ENCODE results near the gene TMEM233. TPM values are rescaled to one million over a fixed set of nuclear protein-coding genes. Genes with fewer than 3 reads are reported as not detected.

TMEM233 gene
- total and polyA plus RNA-seq, 11 donors, result 0.07 to 1.3 (median 0.25) TPM; not detected in 1

- H3K27ac ChIP-seq, result no peak overlapping the region
- no peaks in the 10 kb centered on the region for H3K27me3 ChIP-seq
- no peak overlapping the region for H3K4me3 ChIP-seq
- TF ChIP-seq CTCF (IDR thresholded peaks at IDR 0.05) (no peak), POLR2A (IDR thresholded peaks at IDR 0.05) (no peak)
- no peaks in the 10 kb centered on the region for H3K4me1 ChIP-seq
- H3K36me3 ChIP-seq, result no peaks in the 10 kb centered on the region
- H3K9me3 ChIP-seq, result no peaks in the 10 kb centered on the region
- intact Hi-C loops (cut with DNase I), result loop anchor here in 5 of 10 donors (5.0 to 10.0 kb wide), 3 partner anchors 122 to 245 kb away; no protein-coding TSS in a partner anchor
- no peak for ATAC-seq
- 65 to 77% (median 76%) methylated on average over 5 of the region's 5 CpGs for WGBS, 4 donors
- DNase-seq, result no peak
Observed at GRCh38 chr12:119660076-119660475, 66.5 kb downstream of the TMEM233 start.

- WGBS, 4 donors, result 60 to 70% (median 66%) methylated on average over 4 of the region's 4 CpGs
- H3K9me3 ChIP-seq, result no peaks in the 10 kb centered on the region
- TF ChIP-seq CTCF (IDR thresholded peaks at IDR 0.05), result no peak
- no peak for TF ChIP-seq POLR2A (IDR thresholded peaks at IDR 0.05)
- H3K27ac ChIP-seq, result no peak overlapping the region
- H3K4me3 ChIP-seq, result no peak overlapping the region
- ATAC-seq (no peak), DNase-seq (no peak)
- H3K36me3 ChIP-seq, result no peaks in the 10 kb centered on the region
- no peaks in the 10 kb centered on the region for H3K27me3 ChIP-seq
- peaks cover 3 to 14% (median 7%) of the 10 kb centered on the region in 12 donors for H3K4me1 ChIP-seq
- intact Hi-C loops (cut with DNase I), result loop anchor here in 5 of 10 donors (5.0 to 10.0 kb wide), 3 partner anchors 120 to 243 kb away; no protein-coding TSS in a partner anchor
Observed at GRCh38 chr12:119661882-119662281, 68.3 kb downstream of the TMEM233 start.

GRCh38 chr12:119664642-119665041 is 71.1 kb downstream of the TMEM233 start:
- intact Hi-C loops (cut with DNase I), result loop anchor here in 7 of 10 donors (5.0 to 10.0 kb wide), 5 partner anchors 53 to 240 kb away; no protein-coding TSS in a partner anchor
- no peak for TF ChIP-seq CTCF (IDR thresholded peaks at IDR 0.05)
- TF ChIP-seq POLR2A (IDR thresholded peaks at IDR 0.05), result no peak
- no peak for ATAC-seq
- Histone ChIP-seq H3K27ac (no peak overlapping the region), H3K4me3 (no peak overlapping the region), H3K36me3 (no peaks in the 10 kb centered on the region), H3K27me3 (no peaks in the 10 kb centered on the region), H3K4me1 (peaks cover 4 to 32% (median 19%) of the 10 kb centered on the region in 12 donors), H3K9me3 (no peaks in the 10 kb centered on the region)
- no peak for DNase-seq
- WGBS, 4 donors, result 86 to 95% (median 90%) methylated on average over 1 of the region's 1 CpG

GRCh38 chr12:119665164-119665929 is 71.8 kb downstream of the TMEM233 start:
- Histone ChIP-seq H3K4me3 (no peak overlapping the region), H3K36me3 (peaks cover 0 to 4% (median 0%) of the 10 kb centered on the region in 9 donors), H3K27ac (peak overlapping the region in 1 of 12 donors; percentile 75), H3K9me3 (no peaks in the 10 kb centered on the region), H3K4me1 (peaks cover 4 to 37% (median 24%) of the 10 kb centered on the region in 12 donors), H3K27me3 (no peaks in the 10 kb centered on the region)
- TF ChIP-seq CTCF (IDR thresholded peaks at IDR 0.05), result no peak
- no peak for TF ChIP-seq POLR2A (IDR thresholded peaks at IDR 0.05)
- no peak for DNase-seq
- no peak for ATAC-seq
- 64 to 78% (median 66%) methylated on average over 4 of the region's 4 CpGs for WGBS, 4 donors
- intact Hi-C loops (cut with DNase I), result loop anchor here in 4 of 10 donors (5.0 to 10.0 kb wide), 5 partner anchors 52 to 239 kb away; no protein-coding TSS in a partner anchor

All from heart left ventricle (tissue), 16 donors.